ENCODE results near the gene DGCR8.

The DGCR8 gene

GRCh38 chr22:20128619-20128901 is 48.5 kb downstream of the DGCR8 start:
- no peak for DNase-seq

- DNase-seq, result no peak
These were observed 49.1 kb downstream of the DGCR8 start for GRCh38 chr22:20128902-20129746.

- no peak for DNase-seq
These were observed 49.6 kb downstream of the DGCR8 start for GRCh38 chr22:20129747-20130014.

GRCh38 chr22:20130319-20130718 is 50.3 kb downstream of the DGCR8 start:
- no peak for DNase-seq

- DNase-seq, result no peak
These were observed 50.9 kb downstream of the DGCR8 start for GRCh38 chr22:20130731-20131596.

GRCh38 chr22:20131597-20131858 is 51.5 kb downstream of the DGCR8 start, which contains the start of gene ZDHHC8:
Gene ZDHHC8 (plus strand): TSS chr22:20131804. CDS start chr22:20131948, 144 bp downstream.
- DNase-seq, result no peak

GRCh38 chr22:20131859-20132685 is 52.0 kb downstream of the DGCR8 start:
- DNase-seq, result no peak

GRCh38 chr22:20132686-20133246 is 52.7 kb downstream of the DGCR8 start:
- no peak for DNase-seq

GRCh38 chr22:20133930-20134549 is 54.0 kb downstream of the DGCR8 start:
- DNase-seq, result no peak

GRCh38 chr22:20135265-20135664 is 55.2 kb downstream of the DGCR8 start:
- DNase-seq, result no peak

GRCh38 chr22:20135806-20136602 is 56.0 kb downstream of the DGCR8 start:
- no peak for DNase-seq

- no peak for DNase-seq
These were observed 56.5 kb downstream of the DGCR8 start for GRCh38 chr22:20136603-20136873.

GRCh38 chr22:20137113-20137512 is 57.1 kb downstream of the DGCR8 start:
- no peak for DNase-seq

- DNase-seq, result no peak
These were observed 57.8 kb downstream of the DGCR8 start for GRCh38 chr22:20137671-20138416.

GRCh38 chr22:20138417-20138738 is 58.3 kb downstream of the DGCR8 start:
- DNase-seq, result no peak

GRCh38 chr22:20138868-20139267 is 58.8 kb downstream of the DGCR8 start:
- DNase-seq, result no peak

GRCh38 chr22:20139391-20140106 is 59.5 kb downstream of the DGCR8 start:
- no peak for DNase-seq

- no peak for DNase-seq
These were observed 60.0 kb downstream of the DGCR8 start for GRCh38 chr22:20140107-20140445.

GRCh38 chr22:20140521-20140964 is 60.5 kb downstream of the DGCR8 start:
- no peak for DNase-seq

- no peak for DNase-seq
These were observed 61.4 kb downstream of the DGCR8 start for GRCh38 chr22:20141186-20142077.
